Colon (tissue), 2 donors: ENCODE measurements around the gene LCE1E.

ENCODE experiments used
- FAIRE-seq: peaks from 2 replicates; lab custom pipeline; 2012; peaks lifted over from hg19 to GRCh38; lab: Jason Lieb, UNC
- donor health status: control.
- donor health status: control.

Gene LCE1E

DNA sequence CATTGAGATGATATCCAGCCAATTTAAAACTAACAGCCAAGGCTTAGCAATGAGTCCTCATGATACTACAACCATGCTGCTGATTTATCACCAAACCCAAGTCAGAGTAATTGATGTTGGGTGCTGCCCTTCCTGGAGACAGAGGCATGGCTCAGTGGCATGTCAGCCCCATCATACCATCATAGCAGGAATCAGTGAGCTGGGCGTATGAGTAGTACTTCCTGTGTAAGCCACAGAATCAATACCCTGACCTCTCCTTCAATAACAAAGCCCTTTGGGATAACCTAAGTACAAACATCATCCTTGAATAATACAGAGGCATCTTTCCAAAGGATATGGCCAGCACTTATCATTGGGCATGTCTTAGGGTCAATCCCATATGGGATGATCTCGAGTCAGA is 3.0 kb upstream of the LCE1E start:
- no peak for FAIRE-seq

DNA sequence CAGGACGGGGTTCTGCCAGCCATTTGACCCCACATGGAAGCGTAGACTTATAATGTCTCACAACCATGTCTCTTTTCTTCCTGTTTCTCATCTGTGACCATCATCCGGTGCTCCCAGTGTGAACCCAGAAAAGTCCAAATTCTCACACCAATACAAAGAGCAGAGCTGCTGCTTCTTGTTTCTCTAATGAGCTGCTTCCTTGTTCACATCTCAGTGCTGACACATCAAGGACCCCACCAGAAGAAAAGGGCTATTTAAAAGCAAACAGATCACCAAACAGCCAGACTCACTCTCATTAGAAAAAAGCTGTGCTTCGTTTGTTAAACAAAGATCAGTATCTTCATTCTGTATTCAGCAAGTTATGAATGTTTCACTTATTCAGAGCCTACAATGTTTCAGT is 9.6 kb downstream of the LCE1E start:
- FAIRE-seq = no peak

DNA sequence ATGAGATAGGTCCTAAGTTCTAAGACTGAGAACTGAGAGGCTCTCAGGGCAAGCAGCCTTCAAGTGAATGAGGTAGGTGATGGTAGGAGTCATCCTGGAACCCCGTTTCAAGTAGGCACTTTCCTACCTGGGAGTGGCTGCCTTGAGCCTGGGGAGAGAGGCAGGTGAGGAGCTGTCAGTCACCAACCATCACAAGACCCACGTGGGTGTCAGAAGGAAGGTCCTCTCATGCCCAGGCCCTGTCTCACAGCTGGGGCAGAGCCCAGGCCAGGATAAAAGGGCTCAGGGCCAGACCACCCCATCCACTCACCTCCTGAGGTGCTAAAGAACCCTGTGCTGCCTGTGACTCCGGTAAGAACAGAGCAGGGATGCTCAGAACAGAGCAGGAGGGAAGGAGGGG is 10.4 kb downstream of the LCE1E start, which contains the start of gene LCE1D:
LCE1D (plus strand) TSS at position 301 of the 400 bp plus-strand sequence. CDS start 1,074 bp downstream, outside the sequence.
- no peak for FAIRE-seq

DNA sequence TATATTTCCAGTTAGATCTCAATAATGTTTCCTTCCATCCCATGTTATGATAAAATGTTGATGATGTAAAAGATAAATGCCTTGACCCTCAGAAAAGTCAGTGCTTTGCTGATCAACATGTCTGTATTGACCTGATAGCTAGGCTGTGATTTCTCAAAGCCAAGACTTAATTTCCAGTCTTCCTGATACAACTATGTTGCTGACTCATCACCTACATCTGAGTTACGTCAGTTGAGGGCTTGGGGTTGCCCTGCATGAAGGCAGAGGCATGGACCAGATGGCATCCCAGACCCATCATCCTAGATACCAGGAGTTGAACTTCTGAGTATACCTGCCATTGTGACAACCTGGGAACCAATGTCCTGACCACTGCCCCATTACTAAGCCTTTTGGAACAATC is 15.3 kb downstream of the LCE1E start:
- no peak for FAIRE-seq

DNA sequence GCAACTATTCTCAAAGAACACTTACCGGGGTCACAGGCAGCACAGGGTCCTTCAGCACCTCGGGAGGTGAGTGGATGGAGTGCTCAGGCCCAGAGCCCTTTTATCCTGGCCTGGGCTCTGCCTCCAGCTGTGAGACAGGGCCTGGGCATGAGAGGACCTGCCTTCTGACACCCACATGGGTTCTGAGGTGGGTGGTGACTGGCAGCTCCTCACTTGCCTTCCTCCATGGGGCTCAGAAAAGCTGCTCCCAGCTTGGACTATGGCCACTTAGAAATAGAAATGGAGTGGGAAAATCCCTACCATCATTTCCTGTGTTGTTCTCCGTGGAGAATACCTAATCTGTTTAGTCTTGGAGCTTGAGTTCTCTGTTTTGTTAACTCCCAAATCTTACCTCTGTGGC is 20.5 kb downstream of the LCE1E start, which contains the start of gene LCE1C:
LCE1C (minus strand) TSS at position 76 of the 400 bp plus-strand sequence. CDS start 1,173 bp downstream, outside the sequence.
- FAIRE-seq = no peak

DNA sequence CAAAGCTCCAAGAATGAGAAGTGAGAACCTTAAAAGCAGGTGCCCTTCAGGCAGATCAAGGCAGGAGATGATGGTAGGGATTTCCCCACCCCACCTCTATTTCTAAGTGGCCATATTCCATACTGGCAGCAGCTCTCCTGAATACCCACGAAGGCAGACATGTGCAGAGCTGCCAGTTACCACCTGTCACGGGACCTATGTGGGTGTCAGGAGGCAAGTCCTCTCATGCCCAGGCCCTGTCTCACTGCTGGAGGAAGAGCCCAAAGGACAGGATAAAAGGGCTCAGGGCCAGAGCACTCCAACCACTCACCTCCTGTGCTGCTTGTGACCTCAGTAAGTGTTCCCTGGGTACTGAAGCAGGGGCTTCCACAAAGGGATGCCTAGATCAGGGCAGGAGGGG is 25.0 kb downstream of the LCE1E start:
- no peak for FAIRE-seq

DNA sequence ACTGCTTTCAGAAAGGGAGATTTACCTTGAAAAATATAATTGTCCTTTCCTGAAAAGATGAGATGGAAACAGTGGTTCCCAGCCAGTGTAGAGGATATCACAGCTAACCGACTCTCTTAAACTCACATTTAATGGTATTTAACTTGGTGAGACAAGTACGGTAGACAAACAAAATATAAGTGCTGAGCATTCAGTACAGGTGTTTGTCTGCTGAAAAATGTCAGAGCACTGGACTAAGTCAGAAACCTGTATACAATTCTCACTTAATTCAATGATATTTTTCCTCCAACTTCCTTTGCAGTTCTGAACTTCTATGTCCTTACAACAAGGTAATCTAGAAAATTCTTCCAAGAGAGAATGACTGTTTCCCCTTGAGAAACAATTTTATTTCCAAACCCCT is 25.6 kb downstream of the LCE1E start, which contains the start of gene LCE1B:
LCE1B (plus strand) TSS at position 301 of the 400 bp plus-strand sequence. CDS start 476 bp downstream, outside the sequence.
- FAIRE-seq = no peak

DNA sequence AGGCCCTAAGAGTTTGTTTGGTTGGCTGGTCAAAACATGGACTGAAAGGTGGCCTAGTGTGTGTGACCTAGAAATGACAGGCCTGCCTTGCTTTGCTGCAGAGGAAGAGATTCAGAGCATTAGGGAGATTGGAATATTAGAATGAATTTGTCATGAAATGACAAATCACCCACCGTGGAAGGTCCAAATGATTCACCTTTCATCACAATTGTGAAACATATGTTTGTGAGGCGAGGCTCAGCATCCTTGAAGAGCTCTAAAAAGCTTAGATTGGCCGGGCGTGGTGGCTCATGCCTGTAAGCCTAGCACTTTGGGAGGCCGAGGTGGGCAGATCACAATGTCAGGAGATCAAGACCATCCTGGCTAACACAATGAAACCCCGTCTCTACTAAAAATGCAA is 31.3 kb downstream of the LCE1E start:
- no peak for FAIRE-seq

DNA sequence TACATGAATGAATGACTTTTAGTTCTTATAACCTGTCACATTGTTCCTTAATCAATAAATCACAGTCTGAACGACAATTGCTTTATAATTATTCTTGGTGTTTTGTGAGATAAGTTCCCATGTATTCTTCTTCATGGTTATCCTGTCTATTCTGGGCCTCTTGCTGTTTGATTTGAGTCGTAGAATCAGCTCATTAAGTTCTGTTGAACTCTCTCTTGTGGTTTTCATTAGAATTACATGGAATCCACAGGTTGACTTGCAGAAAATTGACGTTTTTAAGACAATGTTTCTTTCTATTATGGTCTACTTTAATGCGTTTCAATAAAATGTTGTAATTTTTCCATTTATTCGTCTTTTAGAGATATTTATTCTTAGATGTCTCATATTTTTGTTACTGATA is 37.2 kb downstream of the LCE1E start:
- FAIRE-seq = no peak

DNA sequence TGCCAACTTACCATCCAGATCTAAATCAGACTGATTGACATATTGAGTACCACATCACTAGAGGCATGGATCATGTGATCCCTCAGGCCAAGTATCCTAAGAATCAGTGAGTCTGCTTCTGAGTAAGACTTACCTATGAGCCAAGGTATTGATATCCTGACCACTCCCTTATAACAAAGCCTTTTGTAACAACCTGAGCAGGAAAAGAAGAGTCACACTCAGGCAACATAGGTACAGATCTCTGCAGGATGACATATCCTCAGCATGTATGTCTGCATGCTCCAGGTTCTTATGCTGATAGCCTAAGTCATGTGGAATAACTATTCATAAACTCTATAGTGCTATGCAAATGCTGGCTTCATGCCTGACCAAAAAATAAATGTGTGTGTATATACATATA is 38.9 kb downstream of the LCE1E start:
- no peak for FAIRE-seq

DNA sequence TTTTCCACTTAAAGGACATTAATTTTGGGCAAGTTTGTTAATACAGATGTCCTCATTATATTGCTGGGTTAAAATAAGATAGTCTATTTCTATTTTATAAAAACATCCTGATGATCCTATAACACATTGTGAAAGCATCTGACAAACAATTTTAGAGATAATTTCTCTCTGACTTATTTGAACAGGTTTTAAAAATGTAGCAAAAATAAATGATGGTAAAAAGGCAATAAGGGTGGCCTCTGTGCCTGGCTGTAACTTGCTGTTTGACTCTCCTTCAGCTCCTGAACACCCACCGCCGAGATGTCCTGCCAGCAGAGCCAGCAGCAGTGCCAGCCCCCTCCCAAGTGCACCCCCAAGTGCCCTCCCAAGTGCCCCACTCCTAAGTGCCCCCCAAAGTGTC is 41.1 kb downstream of the LCE1E start, which contains the start of gene LCE1A:
LCE1A (plus strand) TSS at position 301 of the 400 bp plus-strand sequence; CDS start at position 301, 0 bp downstream.
- no peak for FAIRE-seq

DNA sequence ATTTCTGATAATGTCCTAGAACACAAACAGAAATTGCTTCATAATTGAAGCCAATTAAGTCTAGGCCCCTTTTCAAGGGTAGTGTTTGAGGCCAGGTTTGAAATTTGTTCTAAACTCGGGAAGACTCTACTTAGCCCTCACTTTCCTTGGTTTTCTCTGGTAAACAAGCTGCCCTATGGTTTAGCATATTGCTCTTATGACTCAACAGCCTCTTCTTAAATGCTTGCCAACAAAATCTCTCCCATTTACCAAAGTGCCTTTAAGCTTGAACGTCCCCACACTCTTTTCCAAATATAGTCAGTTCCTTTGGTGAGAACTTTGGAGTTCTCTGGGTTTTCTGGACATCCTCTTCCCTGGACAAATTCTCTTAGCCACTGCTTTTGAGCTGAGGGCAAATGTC is 50.8 kb downstream of the LCE1E start:
- no peak for FAIRE-seq
